BJ (cell line): ENCODE measurements around the gene GADD45G. TPM values are rescaled to one million over a fixed set of nuclear protein-coding genes. Genes with fewer than 3 reads are reported as not detected.

Source experiments
- CTCF ChIA-PET: fragments of 350-600 bp; formaldehyde crosslinking; extraction: SDS; loops from one replicate; lab custom pipeline; 2021; ENCODE audit warnings: antibody characterized with exemption, inconsistent platforms; lab: Yijun Ruan, JAX
- POLR2A ChIA-PET: fragments of 300-600 bp; sonication (Branson Sonifier 250); formaldehyde crosslinking; extraction: SDS; loops from one replicate; lab custom pipeline; 2021; ENCODE audit warnings: antibody characterized with exemption; lab: Charles Lee
- DNase-seq: peaks from one replicate; pipeline ENCODE4 v3.0.0-alpha.2; 2011; ENCODE audit warnings: low read depth
- H3K27me3 ChIP-seq: 2 replicates; pipeline ENCODE4 v1.6.0; 2011; ENCODE audit warnings: low read length; ENCODE audit not compliant: control insufficient read depth, insufficient read depth
- H3K36me3 ChIP-seq: 2 replicates; pipeline ENCODE4 v1.5.1; 2011; ENCODE audit warnings: low read length; ENCODE audit not compliant: control insufficient read depth, insufficient read depth
- H3K4me3 ChIP-seq: 2 replicates; pipeline ENCODE4 v1.5.1; 2011; ENCODE audit warnings: low read depth, mild to moderate bottlenecking, control low read depth, low read length
- polyA plus RNA-seq: library from polyadenylated mRNA; depleted of rRNA; stranded (reverse); fragments of >200 nt; gene quantifications from 2 replicates; pipeline ENCODE4 v1.2.3, GENCODE V29; 2011
- TF ChIP-seq, protein P1 (sequence below): IDR thresholded peaks from 2 replicates; pipeline ENCODE4 v1.5.1; 2011; ENCODE audit warnings: low read depth, mild to moderate bottlenecking, control low read depth, inconsistent platforms, low read length, moderate library complexity; ENCODE audit not compliant: insufficient read depth

The GADD45G gene
- polyA plus RNA-seq, 1 experiment = 0.07 TPM

- Histone ChIP-seq H3K4me3 (peak overlapping the region; percentile 44), H3K36me3 (no peaks in the 10 kb centered on the region), H3K27me3 (peaks cover 6% of the 10 kb centered on the region)
- no peak for DNase-seq
- POLR2A ChIA-PET = no interaction called here
- TF ChIP-seq, protein P1, sequence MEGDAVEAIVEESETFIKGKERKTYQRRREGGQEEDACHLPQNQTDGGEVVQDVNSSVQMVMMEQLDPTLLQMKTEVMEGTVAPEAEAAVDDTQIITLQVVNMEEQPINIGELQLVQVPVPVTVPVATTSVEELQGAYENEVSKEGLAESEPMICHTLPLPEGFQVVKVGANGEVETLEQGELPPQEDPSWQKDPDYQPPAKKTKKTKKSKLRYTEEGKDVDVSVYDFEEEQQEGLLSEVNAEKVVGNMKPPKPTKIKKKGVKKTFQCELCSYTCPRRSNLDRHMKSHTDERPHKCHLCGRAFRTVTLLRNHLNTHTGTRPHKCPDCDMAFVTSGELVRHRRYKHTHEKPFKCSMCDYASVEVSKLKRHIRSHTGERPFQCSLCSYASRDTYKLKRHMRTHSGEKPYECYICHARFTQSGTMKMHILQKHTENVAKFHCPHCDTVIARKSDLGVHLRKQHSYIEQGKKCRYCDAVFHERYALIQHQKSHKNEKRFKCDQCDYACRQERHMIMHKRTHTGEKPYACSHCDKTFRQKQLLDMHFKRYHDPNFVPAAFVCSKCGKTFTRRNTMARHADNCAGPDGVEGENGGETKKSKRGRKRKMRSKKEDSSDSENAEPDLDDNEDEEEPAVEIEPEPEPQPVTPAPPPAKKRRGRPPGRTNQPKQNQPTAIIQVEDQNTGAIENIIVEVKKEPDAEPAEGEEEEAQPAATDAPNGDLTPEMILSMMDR = no peak
- CTCF ChIA-PET = interaction anchor here (1.1 to 8.3 kb wide), 3 partner anchors 12 to 497 kb away, joined by 4 to 166 read pairs (median 54); no protein-coding TSS in a partner anchor
Observed at GRCh38 chr9:89605465-89606048, 745 bp downstream of the GADD45G start.

- CTCF ChIA-PET = interaction anchor here (7.5 to 8.3 kb wide), 2 partner anchors 490 to 497 kb away, joined by 54 to 166 read pairs; no protein-coding TSS in a partner anchor
- no peak overlapping the region; the same call in 1 of the 2 replicates for H3K4me3 ChIP-seq
- H3K27me3 ChIP-seq = peaks cover 5% of the 10 kb centered on the region
- DNase-seq = no peak
- TF ChIP-seq, protein P1 = no peak
- H3K36me3 ChIP-seq = no peaks in the 10 kb centered on the region
- POLR2A ChIA-PET = no interaction called here
Observed at GRCh38 chr9:89606049-89606623, 1.3 kb downstream of the GADD45G start.

- ChIA-PET CTCF (interaction anchor here (7.5 to 8.3 kb wide), 2 partner anchors 489 to 496 kb away, joined by 54 to 166 read pairs; no protein-coding TSS in a partner anchor), POLR2A (no interaction called here)
- TF ChIP-seq, protein P1 = no peak
- Histone ChIP-seq H3K36me3 (no peaks in the 10 kb centered on the region), H3K4me3 (no peak overlapping the region), H3K27me3 (peaks cover 2% of the 10 kb centered on the region)
- DNase-seq = no peak
Observed at GRCh38 chr9:89606624-89607311, 2.0 kb downstream of the GADD45G start.

DNA sequence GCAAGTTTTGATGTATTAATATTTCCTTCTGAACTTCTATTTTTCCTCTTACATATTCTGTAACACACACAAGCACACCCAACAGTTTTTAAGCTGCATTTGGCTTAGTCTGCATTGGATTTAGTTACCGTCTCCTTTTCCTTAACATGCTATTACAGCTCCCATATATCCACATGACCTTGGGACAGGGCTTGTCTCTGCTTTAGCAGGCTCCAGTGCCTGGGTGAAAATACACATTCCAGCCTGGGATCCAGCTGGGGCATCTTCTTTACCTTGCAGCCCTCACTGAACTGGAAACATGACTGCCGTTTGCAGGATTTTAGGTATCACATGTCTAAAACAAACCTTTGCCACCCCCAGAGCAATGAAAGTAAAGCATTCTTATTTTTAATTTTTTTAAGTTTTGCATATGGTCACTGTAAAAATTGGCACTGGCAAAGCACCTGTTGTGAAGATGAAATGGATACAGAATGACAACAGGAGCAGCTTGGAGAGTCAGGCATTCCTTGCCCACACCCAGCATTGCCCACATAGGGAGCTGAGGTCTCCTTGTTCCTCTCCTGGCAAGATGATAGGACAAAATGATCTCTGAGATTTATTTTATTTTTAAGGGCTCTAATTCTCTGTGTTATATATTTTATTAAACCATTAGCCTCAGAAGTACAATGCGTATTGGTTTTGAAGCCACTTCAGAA, 4.0 kb downstream of the GADD45G start:
- ChIA-PET CTCF (interaction anchor here (1.2 to 1.5 kb wide), 3 partner anchors 11 to 33 kb away, joined by 3 to 4 read pairs (median 4); no protein-coding TSS in a partner anchor), POLR2A (no interaction called here)
- H3K27me3 ChIP-seq = peaks cover 2% of the 10 kb centered on the region; the same call in 1 of the 2 replicates
- DNase-seq = no peak
- H3K36me3 ChIP-seq = no peaks in the 10 kb centered on the region
- H3K4me3 ChIP-seq = no peak overlapping the region
- TF ChIP-seq, protein P1 = no peak
